HEK293T (cell line): ENCODE measurements around the gene MPL.

Source experiments
- CTCF ChIA-PET: fragments of 350-600 bp; formaldehyde crosslinking; extraction: SDS; loops from one replicate; lab custom pipeline; 2021; ENCODE audit warnings: antibody characterized with exemption, inconsistent platforms; lab: Yijun Ruan, JAX
- POLR2A ChIA-PET: fragments of 350-600 bp; formaldehyde crosslinking; extraction: SDS; loops from one replicate; lab custom pipeline; 2020; ENCODE audit warnings: antibody characterized with exemption, inconsistent platforms; lab: Yijun Ruan, JAX
- DNase-seq: peaks from one replicate; pipeline ENCODE4 v3.0.0; 2012; ENCODE audit warnings: mixed read lengths; ENCODE audit errors: extremely low spot score
- ARNT ChIP-seq: fragments of 450-650 bp; IDR thresholded peaks from 2 replicates; pipeline ENCODE4 v1.6.1; 2017; ENCODE audit warnings: mild to moderate bottlenecking
- BHLHE40 ChIP-seq: fragments of 450-650 bp; IDR thresholded peaks from 2 replicates; pipeline ENCODE4 v1.6.1; 2016; ENCODE audit warnings: mild to moderate bottlenecking, moderate library complexity, borderline replicate concordance
- CTBP1 ChIP-seq: fragments of 450-650 bp; IDR thresholded peaks from 2 replicates; pipeline ENCODE4 v1.6.1; 2016; ENCODE audit warnings: borderline replicate concordance
- ELF4 ChIP-seq: fragments of 450-650 bp; IDR thresholded peaks from 2 replicates; pipeline ENCODE4 v1.6.1; 2017; ENCODE audit warnings: antibody characterized with exemption
- FOXA1 ChIP-seq: fragments of 450-650 bp; IDR thresholded peaks from 2 replicates; pipeline ENCODE4 v1.6.1; 2016; ENCODE audit warnings: mild to moderate bottlenecking
- FOXK2 ChIP-seq: fragments of 450-650 bp; IDR thresholded peaks from 2 replicates; pipeline ENCODE4 v1.6.1; 2016; ENCODE audit warnings: mild to moderate bottlenecking
- FOXM1 ChIP-seq: fragments of 450-650 bp; IDR thresholded peaks from 2 replicates; pipeline ENCODE4 v1.6.1; 2017; ENCODE audit warnings: mild to moderate bottlenecking, borderline replicate concordance
- HDGF ChIP-seq: fragments of 450-650 bp; IDR thresholded peaks from 2 replicates; pipeline ENCODE4 v1.6.1; 2017; ENCODE audit warnings: antibody characterized with exemption, borderline replicate concordance
- L3MBTL2 ChIP-seq: fragments of 450-650 bp; conservative IDR thresholded peaks from 2 replicates; pipeline ENCODE4 v1.6.1; 2016; ENCODE audit warnings: mild to moderate bottlenecking
- LEF1 ChIP-seq: fragments of 450-650 bp; IDR thresholded peaks from 2 replicates; pipeline ENCODE4 v1.6.1; 2017; ENCODE audit warnings: mild to moderate bottlenecking, borderline replicate concordance
- NFRKB ChIP-seq: fragments of 450-650 bp; IDR thresholded peaks from 2 replicates; pipeline ENCODE4 v1.6.1; 2016; ENCODE audit warnings: mild to moderate bottlenecking, moderate library complexity
- PKNOX1 ChIP-seq: fragments of 450-650 bp; IDR thresholded peaks from 2 replicates; pipeline ENCODE4 v1.6.1; 2016
- SP1 ChIP-seq: fragments of 450-650 bp; IDR thresholded peaks from 2 replicates; pipeline ENCODE4 v1.6.1; 2017
- SUZ12 ChIP-seq: fragments of 450-650 bp; IDR thresholded peaks from 2 replicates; pipeline ENCODE4 v1.6.1; 2016; ENCODE audit warnings: mild to moderate bottlenecking
- TARDBP ChIP-seq: fragments of 450-650 bp; IDR thresholded peaks from 2 replicates; pipeline ENCODE4 v1.6.1; 2016
- ZNF384 ChIP-seq: fragments of 450-650 bp; IDR thresholded peaks from 2 replicates; pipeline ENCODE4 v1.6.1; 2016

Gene MPL

GRCh38 chr1:43372172-43372571 lies 34.6 kb downstream of the MPL start:
- DNase-seq, result no peak
- CTCF ChIA-PET, result no interaction called here
- POLR2A ChIA-PET, result no interaction called here
- no peak for TF ChIP-seq PKNOX1
- TF ChIP-seq ARNT, result no peak
- TF ChIP-seq ELF4, result no peak
- TF ChIP-seq SP1, result no peak
- no peak for TF ChIP-seq TARDBP
- TF ChIP-seq NFRKB, result no peak
- TF ChIP-seq BHLHE40, result no peak
- TF ChIP-seq SUZ12, result no peak
- TF ChIP-seq LEF1, result no peak
- no peak for TF ChIP-seq L3MBTL2
- TF ChIP-seq FOXM1, result no peak
- no peak for TF ChIP-seq HDGF
- no peak for TF ChIP-seq CTBP1
- TF ChIP-seq FOXK2, result no peak
- no peak for TF ChIP-seq FOXA1
- no peak for TF ChIP-seq ZNF384

- DNase-seq, result no peak
- no peak for TF ChIP-seq CTBP1
- no peak for TF ChIP-seq NFRKB
- no peak for TF ChIP-seq TARDBP
- no peak for TF ChIP-seq ZNF384
- TF ChIP-seq BHLHE40, result no peak
- no peak for TF ChIP-seq FOXK2
- no peak for TF ChIP-seq FOXM1
- TF ChIP-seq ELF4, result no peak
- no peak for TF ChIP-seq PKNOX1
- TF ChIP-seq SUZ12, result no peak
- TF ChIP-seq HDGF, result no peak
- no peak for TF ChIP-seq ARNT
- TF ChIP-seq L3MBTL2, result no peak
- no peak for TF ChIP-seq FOXA1
- no peak for TF ChIP-seq SP1
- no peak for TF ChIP-seq LEF1
- CTCF ChIA-PET, result interaction anchor here (0.7 kb wide), 1 partner anchor 79 kb away, joined by 4 read pairs; no protein-coding TSS in a partner anchor
- POLR2A ChIA-PET, result interaction anchor here (1.0 kb wide), 1 partner anchor 16 kb away, joined by 3 read pairs; the partner anchor contains the start of gene MED8
Measured at GRCh38 chr1:43373066-43373940, 35.7 kb downstream of the MPL start.

GRCh38 chr1:43376723-43377235 lies 39.2 kb downstream of the MPL start:
- DNase-seq, result no peak
- CTCF ChIA-PET, result no interaction called here
- TF ChIP-seq NFRKB (no peak), ARNT (no peak), HDGF (no peak), CTBP1 (no peak), SUZ12 (no peak), L3MBTL2 (no peak)
- POLR2A ChIA-PET, result interaction anchor here (0.8 to 2.2 kb wide), 4 partner anchors 12 to 273 kb away, joined by 3 to 8 read pairs (median 4); partner anchors contain the start of genes CDC20 and KDM4A

GRCh38 chr1:43377831-43378230 lies 40.2 kb downstream of the MPL start:
- no peak for DNase-seq
- CTCF ChIA-PET, result no interaction called here
- POLR2A ChIA-PET, result interaction anchor here (0.8 to 2.2 kb wide), 3 partner anchors 10 to 20 kb away, joined by 3 to 8 read pairs (median 4); partner anchors contain the start of gene ELOVL1
- TF ChIP-seq SP1 (no peak), ZNF384 (no peak), FOXM1 (no peak), TARDBP (no peak), BHLHE40 (no peak), FOXK2 (no peak)

- POLR2A ChIA-PET, result interaction anchor here (0.7 to 1.3 kb wide), 2 partner anchors 9 to 196 kb away, joined by 3 read pairs; no protein-coding TSS in a partner anchor
Measured at GRCh38 chr1:43379476-43379875, 41.9 kb downstream of the MPL start.

GRCh38 chr1:43381612-43382011 lies 44.0 kb downstream of the MPL start:
- ChIA-PET POLR2A (interaction anchor here (1.0 to 2.8 kb wide), 2 partner anchors 13 to 23 kb away, joined by 4 to 12 read pairs; partner anchors contain the start of gene CDC20), CTCF (no interaction called here)
- TF ChIP-seq ELF4 (no peak), TARDBP (no peak), LEF1 (no peak), L3MBTL2 (no peak), PKNOX1 (no peak), BHLHE40 (no peak), ARNT (no peak), FOXM1 (no peak)
- DNase-seq, result no peak

More at GRCh38 chr1:43379476-43379875, 41.9 kb downstream of the MPL start:
- DNase-seq, result no peak
- CTCF ChIA-PET, result no interaction called here
- TF ChIP-seq ARNT, result no peak
- TF ChIP-seq TARDBP, result no peak
- no peak for TF ChIP-seq BHLHE40
- no peak for TF ChIP-seq SP1
- no peak for TF ChIP-seq LEF1
- TF ChIP-seq L3MBTL2, result no peak
- no peak for TF ChIP-seq NFRKB
